Fibroblast of skin of left quadriceps (primary cell): ENCODE results near the gene CCDC28A.

Experiments used
- DNase-seq, 2 experiments: peaks; one replicate each; pipeline ENCODE4 v3.0.0-alpha.2; 2013; ENCODE audit warnings: low read depth in 2 of 2

CCDC28A gene

GRCh38 chr6:138833816-138834539 is 60.4 kb downstream of the CCDC28A start:
- no peak for DNase-seq

- DNase-seq, result no peak
These were observed 63.7 kb downstream of the CCDC28A start for GRCh38 chr6:138837246-138837645.
